NCI-H2107 treated with DMSO at 0.1 percent for 48 hours (cell line): ENCODE results near the gene GPR151.
"Not testable (repeated sequence)": the region's sequence is repeated elsewhere in the genome, so short reads cannot be mapped to it uniquely, and the experiment has no call there.

Experiments used
- DNase-seq: peaks from one replicate; lab custom pipeline; 2025; ENCODE audit not compliant: unreplicated experiment; lab: John Stamatoyannopoulos, UW

The GPR151 gene

GRCh38 chr5:146516151-146516475 lies at the start of gene GPR151:
Gene GPR151, minus strand, starts transcription at chr5:146516190. Its CDS starts 77 bp downstream, at chr5:146516113.
- no peak for DNase-seq

GRCh38 chr5:146564007-146564762 lies 48.2 kb upstream of the GPR151 start:
- DNase-seq = no peak

GRCh38 chr5:146562461-146562860 lies 46.5 kb upstream of the GPR151 start:
- DNase-seq = no peak

- DNase-seq = no peak
Observed at GRCh38 chr5:146561711-146562110, 45.7 kb upstream of the GPR151 start.

- no peak for DNase-seq
Observed at GRCh38 chr5:146560205-146560812, 44.3 kb upstream of the GPR151 start.

- DNase-seq = not testable (repeated sequence)
Observed at GRCh38 chr5:146556884-146557283, 40.9 kb upstream of the GPR151 start.

GRCh38 chr5:146553446-146553845 lies 37.5 kb upstream of the GPR151 start:
- no peak for DNase-seq

GRCh38 chr5:146549615-146550014 lies 33.6 kb upstream of the GPR151 start:
- no peak for DNase-seq

GRCh38 chr5:146548781-146549449 lies 32.9 kb upstream of the GPR151 start:
- no peak for DNase-seq

- no peak for DNase-seq
Observed at GRCh38 chr5:146544232-146544631, 28.2 kb upstream of the GPR151 start.

- peak; percentile 17 for DNase-seq
Observed at GRCh38 chr5:146541958-146542849, 26.2 kb upstream of the GPR151 start.

- no peak for DNase-seq
Observed at GRCh38 chr5:146540414-146540813, 24.4 kb upstream of the GPR151 start.

- no peak for DNase-seq
Observed at GRCh38 chr5:146539973-146540372, 24.0 kb upstream of the GPR151 start.

- no peak for DNase-seq
Observed at GRCh38 chr5:146538432-146538831, 22.4 kb upstream of the GPR151 start.

GRCh38 chr5:146533882-146534281 lies 17.9 kb upstream of the GPR151 start:
- DNase-seq = no peak

- peak; percentile 38 for DNase-seq
Observed at GRCh38 chr5:146533260-146533857, 17.4 kb upstream of the GPR151 start.

- peak; percentile 6 for DNase-seq
Observed at GRCh38 chr5:146529984-146530383, 14.0 kb upstream of the GPR151 start.

- no peak for DNase-seq
Observed at GRCh38 chr5:146528236-146528635, 12.2 kb upstream of the GPR151 start.

GRCh38 chr5:146527785-146528184 lies 11.8 kb upstream of the GPR151 start:
- DNase-seq = no peak

- no peak for DNase-seq
Observed at GRCh38 chr5:146523698-146524097, 7.7 kb upstream of the GPR151 start.
